H1 (cell line): ENCODE data around the gene CDH22. TPM values are rescaled to one million over a fixed set of nuclear protein-coding genes. Genes with fewer than 3 reads are reported as not detected.

Source experiments
- CTCF ChIA-PET: fragments of 300-600 bp; sonication (Branson Sonifier 250); formaldehyde crosslinking; loops from one replicate; lab custom pipeline; 2021; ENCODE audit not compliant: partially characterized antibody; lab: Charles Lee
- POLR2A ChIA-PET: fragments of 300-600 bp; sonication (Branson Sonifier 250); formaldehyde crosslinking; loops from one replicate; lab custom pipeline; 2021; ENCODE audit warnings: inconsistent platforms; ENCODE audit not compliant: partially characterized antibody; lab: Charles Lee
- DNase-seq, 2 experiments: peaks; one replicate each; pipeline versions ENCODE4 v3.0.0 to v3.0.0-alpha.2; 2010 to 2022; ENCODE audit warnings: low spot score in 2 of 2, low read depth in 1 of 2, mixed read lengths in 1 of 2
- FAIRE-seq: peaks from 2 replicates; lab custom pipeline; 2011; peaks lifted over from hg19 to GRCh38; lab: Jason Lieb, UNC
- H2AFZ ChIP-seq: 2 replicates; pipeline ENCODE4 v1.8.1; 2012; ENCODE audit warnings: low read length, inconsistent platforms
- H2AK5ac ChIP-seq: 2 replicates; pipeline ENCODE4 v1.6.1; 2013; ENCODE audit warnings: low read depth, low read length
- H2BK120ac ChIP-seq: replicated peaks from 2 replicates; pipeline ENCODE3; 2013; ENCODE audit warnings: low read depth, low read length, inconsistent platforms
- H2BK12ac ChIP-seq: 2 replicates; pipeline ENCODE4 v1.6.1; 2013; ENCODE audit warnings: low read depth, low read length
- H2BK15ac ChIP-seq: 2 replicates; pipeline ENCODE4 v1.6.1; 2013; ENCODE audit warnings: low read length
- H2BK20ac ChIP-seq: 2 replicates; pipeline ENCODE4 v1.6.1; 2013; ENCODE audit warnings: low read length
- H2BK5ac ChIP-seq: 2 replicates; pipeline ENCODE4 v1.6.1; 2013; ENCODE audit warnings: low read depth, low read length
- H3K14ac ChIP-seq: 2 replicates; pipeline ENCODE4 v1.6.1; 2013; ENCODE audit warnings: inconsistent platforms; ENCODE audit not compliant: insufficient read length
- H3K18ac ChIP-seq: 2 replicates; pipeline ENCODE4 v1.6.1; 2013; ENCODE audit warnings: low read length; ENCODE audit errors: extremely low read depth
- H3K23ac ChIP-seq: 2 replicates; pipeline ENCODE4 v1.6.1; 2013; ENCODE audit warnings: inconsistent platforms; ENCODE audit not compliant: insufficient read length
- H3K23me2 ChIP-seq: 2 replicates; pipeline ENCODE4 v1.6.1; 2013; ENCODE audit warnings: low read depth, low read length
- H3K27ac ChIP-seq: 2 replicates; pipeline ENCODE4 v1.6.1; 2011; ENCODE audit warnings: low read depth, low read length, inconsistent platforms
- H3K27me3 ChIP-seq, 4 experiments: replicated peaks in 1 of 4; 1 replicate in 1 of 4; 2 replicates in 3 of 4; pipeline versions ENCODE4 v1.6.1 to v1.8.1; 2011 to 2013; ENCODE audit warnings: low read length in 3 of 4, mild to moderate bottlenecking in 3 of 4, inconsistent platforms in 2 of 4, mixed read lengths in 2 of 4, moderate library complexity in 1 of 4; ENCODE audit not compliant: control insufficient read depth in 3 of 4, insufficient read depth in 3 of 4; ENCODE audit errors: extremely low read depth in 1 of 4
- H3K36me3 ChIP-seq, 4 experiments: 2 replicates each; pipeline versions ENCODE4 v1.6.1 to v1.8.1; 2011 to 2013; ENCODE audit warnings: mild to moderate bottlenecking in 4 of 4, low read length in 3 of 4, moderate library complexity in 2 of 4, control low read depth in 1 of 4, inconsistent platforms in 1 of 4; ENCODE audit not compliant: insufficient read depth in 4 of 4, control insufficient read depth in 2 of 4
- H3K4ac ChIP-seq: replicated peaks from 2 replicates; pipeline ENCODE3; 2013; ENCODE audit warnings: low read length, low read depth, mixed read lengths, inconsistent platforms; ENCODE audit not compliant: insufficient read length
- H3K4me1 ChIP-seq, 4 experiments: replicated peaks in 1 of 4; 1 replicate in 1 of 4; 2 replicates in 3 of 4; pipeline versions ENCODE4 v1.6.1 to v1.8.1; 2011 to 2013; ENCODE audit warnings: low read length in 3 of 4, inconsistent platforms in 2 of 4, mixed read lengths in 1 of 4; ENCODE audit not compliant: insufficient read depth in 4 of 4, control insufficient read depth in 3 of 4
- H3K4me2 ChIP-seq, 2 experiments: 2 replicates each; pipeline versions ENCODE4 v1.6.1 to v1.8.1; 2011 to 2013; ENCODE audit warnings: low read depth in 2 of 2, low read length in 2 of 2, control low read depth in 1 of 2, inconsistent platforms in 1 of 2, mild to moderate bottlenecking in 1 of 2; ENCODE audit not compliant: insufficient read depth in 1 of 2
- H3K4me3 ChIP-seq, 4 experiments: fragments of 200-600, 300-600 bp in 1 of 4; sonication (generic), shearing (Covaris generic), sonication (Bioruptor Twin) in 1 of 4; 2 replicates each; pipeline versions ENCODE4 v1.5.1 to v1.8.1; 2011 to 2016; ENCODE audit warnings: low read length in 4 of 4, low read depth in 3 of 4, control low read depth in 2 of 4, inconsistent platforms in 2 of 4, mild to moderate bottlenecking in 2 of 4, mixed read lengths in 1 of 4, moderate library complexity in 1 of 4; ENCODE audit not compliant: insufficient read depth in 2 of 4; ENCODE audit errors: extremely low read depth in 1 of 4
- H3K56ac ChIP-seq: replicated peaks from 2 replicates; pipeline ENCODE3; 2013; ENCODE audit warnings: low read depth, mild to moderate bottlenecking, mixed read lengths, low read length, inconsistent platforms; ENCODE audit not compliant: insufficient read length
- H3K79me1 ChIP-seq: 2 replicates; pipeline ENCODE4 v1.6.1; 2013; ENCODE audit warnings: low read depth, low read length, control low read depth
- H3K79me2 ChIP-seq, 2 experiments: 2 replicates each; pipeline versions ENCODE4 v1.6.1 to v1.8.1; 2012 to 2013; ENCODE audit warnings: low read length in 2 of 2, mild to moderate bottlenecking in 2 of 2, inconsistent platforms in 1 of 2; ENCODE audit not compliant: insufficient read depth in 2 of 2, control insufficient read depth in 1 of 2
- H3K9ac ChIP-seq, 4 experiments: replicated peaks in 1 of 4; 1 replicate in 1 of 4; 2 replicates in 3 of 4; pipeline versions ENCODE4 v1.6.1 to v1.8.1; 2011 to 2013; ENCODE audit warnings: low read depth in 3 of 4, low read length in 3 of 4, control low read depth in 2 of 4, mild to moderate bottlenecking in 2 of 4, moderate library complexity in 2 of 4, inconsistent platforms in 1 of 4; ENCODE audit errors: extremely low read depth in 1 of 4
- H3K9me3 ChIP-seq, 2 experiments: 2 replicates each; pipeline versions ENCODE4 v1.6.1 to v1.8.1; 2012 to 2013; ENCODE audit warnings: mild to moderate bottlenecking in 2 of 2, moderate library complexity in 2 of 2, control low read depth in 1 of 2, inconsistent platforms in 1 of 2, low read depth in 1 of 2, low read length in 1 of 2, mixed read lengths in 1 of 2; ENCODE audit not compliant: insufficient read depth in 2 of 2
- H4K20me1 ChIP-seq, 2 experiments: replicated peaks in 1 of 2; 2 replicates each; pipeline versions ENCODE3 to v1.8.1; 2011 to 2013; ENCODE audit warnings: inconsistent platforms in 2 of 2, low read length in 2 of 2, mild to moderate bottlenecking in 1 of 2; ENCODE audit not compliant: insufficient read depth in 2 of 2, control insufficient read depth in 1 of 2
- H4K5ac ChIP-seq: 2 replicates; pipeline ENCODE4 v1.6.1; 2013; ENCODE audit warnings: low read length, low read depth, mixed read lengths, inconsistent platforms; ENCODE audit not compliant: insufficient read length
- H4K8ac ChIP-seq: 2 replicates; pipeline ENCODE4 v1.8.0; 2013; ENCODE audit warnings: mild to moderate bottlenecking, moderate library complexity, low read length, inconsistent platforms; ENCODE audit not compliant: insufficient read depth; ENCODE audit errors: extremely low read depth
- H4K91ac ChIP-seq: replicated peaks from 2 replicates; pipeline ENCODE3; 2013; ENCODE audit warnings: low read length, mixed read lengths, inconsistent platforms; ENCODE audit not compliant: insufficient read length
- GTF2F1 ChIP-seq: IDR thresholded peaks from 2 replicates; pipeline ENCODE4 v1.6.1; 2012; ENCODE audit warnings: low read depth, low read length, improper control_type of control experiment, borderline replicate concordance
- HDAC6 ChIP-seq: IDR thresholded peaks from one replicate; pipeline ENCODE4 v1.7.1; 2012; ENCODE audit warnings: low read depth, mild to moderate bottlenecking, inconsistent platforms, low read length, moderate library complexity
- PHF8 ChIP-seq: fragments of 200-600 bp; sonication (generic); conservative IDR thresholded peaks from 2 replicates; pipeline ENCODE4 v1.7.1; 2012; ENCODE audit warnings: low read depth, mild to moderate bottlenecking, inconsistent platforms, low read length, moderate library complexity
- POLR2A ChIP-seq, 2 experiments: IDR thresholded peaks; 1 replicate in 1 of 2; 2 replicates in 1 of 2; pipeline ENCODE4 v1.6.1; 2011; ENCODE audit warnings: low read depth in 2 of 2, low read length in 2 of 2, mild to moderate bottlenecking in 2 of 2; ENCODE audit errors: control extremely low read depth in 1 of 2
- POLR2AphosphoS5 ChIP-seq: IDR thresholded peaks from 2 replicates; pipeline ENCODE4 v1.6.1; 2011; ENCODE audit warnings: low read depth, low read length
- SP1 ChIP-seq: IDR thresholded peaks from 2 replicates; pipeline ENCODE4 v1.6.1; 2011; ENCODE audit warnings: low read depth, low read length
- SUZ12 ChIP-seq: fragments of 200-600 bp; sonication (generic); IDR thresholded peaks from 2 replicates; pipeline ENCODE4 v1.6.1; 2012; ENCODE audit warnings: mild to moderate bottlenecking, inconsistent platforms, low read length, moderate library complexity, mixed read lengths
- TAF7 ChIP-seq: optimal IDR thresholded peaks from 2 replicates; pipeline ENCODE3; 2011; ENCODE audit warnings: low read depth, mild to moderate bottlenecking, inconsistent platforms, low read length, moderate library complexity, borderline replicate concordance
- ZNF274 ChIP-seq: IDR thresholded peaks from 2 replicates; pipeline ENCODE4 v1.7.0; 2012; ENCODE audit warnings: low read length, borderline replicate concordance; ENCODE audit errors: extremely low read depth
- WGBS, 2 experiments: shearing (Covaris generic) in 1 of 2; methylation state at CpG; one replicate each; pipeline versions ENCODE4 v1.1.6 to v1.1.7; 2013 to 2015; ENCODE audit warnings: low lambda C conversion rate in 2 of 2, mixed read lengths in 2 of 2, inconsistent platforms in 1 of 2, low coverage in 1 of 2, missing lambda C conversion rate in 1 of 2; ENCODE audit not compliant: insufficient replicate concordance in 2 of 2, insufficient coverage in 1 of 2, insufficient read length in 1 of 2; ENCODE audit errors: extremely low coverage in 1 of 2, missing lambda C conversion rate in 1 of 2; 5-methylcytosine and 5-hydroxymethylcytosine counted together
- polyA plus RNA-seq, 7 experiments: library from polyadenylated mRNA; depleted of rRNA in 3 of 7; stranded (reverse) in 5 of 7; unstranded in 2 of 7; fragments of >200 nt in 5 of 7; fragments of 200-250 nt in 2 of 7; gene quantifications; 1 replicate in 5 of 7; 2 replicates in 1 of 7; 4 replicates in 1 of 7; pipeline versions ENCODE4 v1.2.1 to v1.2.3, GENCODE V29; 2011 to 2013; ENCODE audit warnings: missing spikeins in 2 of 7, mixed read lengths in 2 of 7
- total RNA-seq: library from RNA; stranded (reverse); fragmentation: NEBNext Ultra II Directional; extraction: Animal tissue kit (Norgen Biotek cat#: 25700); gene quantifications from 2 replicates; pipeline ENCODE4 v1.2.1, GENCODE V29; 2021
- TF ChIP-seq, protein P1 (sequence below), 3 experiments: IDR thresholded peaks; 1 replicate in 2 of 3; 2 replicates in 1 of 3; pipeline versions ENCODE4 v1.5.1 to v1.6.1; 2011; ENCODE audit warnings: low read length in 3 of 3, mild to moderate bottlenecking in 3 of 3, inconsistent platforms in 2 of 3, low read depth in 1 of 3, moderate library complexity in 1 of 3; ENCODE audit not compliant: insufficient read depth in 1 of 3; ENCODE audit errors: control extremely low read depth in 1 of 3
- TF ChIP-seq, protein P2 (sequence below): IDR thresholded peaks from 2 replicates; pipeline ENCODE4 v1.6.1; 2011; ENCODE audit warnings: low read length, improper control_type of control experiment

CDH22 gene
- total and polyA plus RNA-seq, 2 of the 8 experiments (the other 6 are each of a cell fraction or from before 2014, with no cell fraction given), result 0.35 to 0.39 TPM

GRCh38 chr20:46240881-46241280 is 67.4 kb downstream of the CDH22 start:
- no peak overlapping the region for H3K4me2 ChIP-seq
- no peaks in the 10 kb centered on the region for H4K20me1 ChIP-seq
- peak overlapping the region; percentile 12; the same call in 1 of the 2 replicates for H2BK12ac ChIP-seq
- no peak overlapping the region for H4K8ac ChIP-seq
- H3K27me3 ChIP-seq, result no peaks in the 10 kb centered on the region
- H3K4me1 ChIP-seq, result peaks cover 0 to 15% (median 4%) of the 10 kb centered on the region in 4 experiments; a peak in 5 of 7 replicates
- H3K9me3 ChIP-seq, result no peaks in the 10 kb centered on the region
- H3K36me3 ChIP-seq, result no peaks in the 10 kb centered on the region
- no peak overlapping the region for H2BK15ac ChIP-seq
- no peak overlapping the region for H2AFZ ChIP-seq
- no peaks in the 10 kb centered on the region for H3K23me2 ChIP-seq
- no peak overlapping the region for H3K9ac ChIP-seq
- no peak overlapping the region for H3K23ac ChIP-seq
- no peaks in the 10 kb centered on the region for H3K79me1 ChIP-seq
- 0 out of 2 replicates have a peak overlapping the region, but pooled peaks have one; percentile 4 for H3K18ac ChIP-seq
- no peak overlapping the region for H3K56ac ChIP-seq
- no peak for DNase-seq
- no peak overlapping the region for H2BK20ac ChIP-seq
- H2BK5ac ChIP-seq, result peak overlapping the region; percentile 20
- H2BK120ac ChIP-seq, result no peak overlapping the region
- no peak overlapping the region for H3K14ac ChIP-seq
- no peak overlapping the region for H2AK5ac ChIP-seq
- H4K91ac ChIP-seq, result no peak overlapping the region
- 94% methylated on average over 22 of the region's 22 CpGs; no CpG with 5 or more reads in 1 of the 2 experiments for WGBS, 2 experiments
- FAIRE-seq, result no peak
- no peak overlapping the region for H3K4me3 ChIP-seq
- no peaks in the 10 kb centered on the region for H3K79me2 ChIP-seq
- H3K27ac ChIP-seq, result no peak overlapping the region
- H3K4ac ChIP-seq, result no peak overlapping the region
- no peak overlapping the region for H4K5ac ChIP-seq
- CTCF ChIA-PET, result interaction anchor here (1.1 to 2.2 kb wide), 3 partner anchors 8 to 108 kb away, joined by 4 to 8 read pairs (median 4); no protein-coding TSS in a partner anchor
- POLR2A ChIA-PET, result interaction anchor here (1.7 kb wide), 1 partner anchor 9 kb away, joined by 6 read pairs; no protein-coding TSS in a partner anchor
- TF ChIP-seq GTF2F1, result no peak
- no peak for TF ChIP-seq SUZ12
- TF ChIP-seq ZNF274, result no peak
- TF ChIP-seq HDAC6, result no peak
- TF ChIP-seq, protein P1, sequence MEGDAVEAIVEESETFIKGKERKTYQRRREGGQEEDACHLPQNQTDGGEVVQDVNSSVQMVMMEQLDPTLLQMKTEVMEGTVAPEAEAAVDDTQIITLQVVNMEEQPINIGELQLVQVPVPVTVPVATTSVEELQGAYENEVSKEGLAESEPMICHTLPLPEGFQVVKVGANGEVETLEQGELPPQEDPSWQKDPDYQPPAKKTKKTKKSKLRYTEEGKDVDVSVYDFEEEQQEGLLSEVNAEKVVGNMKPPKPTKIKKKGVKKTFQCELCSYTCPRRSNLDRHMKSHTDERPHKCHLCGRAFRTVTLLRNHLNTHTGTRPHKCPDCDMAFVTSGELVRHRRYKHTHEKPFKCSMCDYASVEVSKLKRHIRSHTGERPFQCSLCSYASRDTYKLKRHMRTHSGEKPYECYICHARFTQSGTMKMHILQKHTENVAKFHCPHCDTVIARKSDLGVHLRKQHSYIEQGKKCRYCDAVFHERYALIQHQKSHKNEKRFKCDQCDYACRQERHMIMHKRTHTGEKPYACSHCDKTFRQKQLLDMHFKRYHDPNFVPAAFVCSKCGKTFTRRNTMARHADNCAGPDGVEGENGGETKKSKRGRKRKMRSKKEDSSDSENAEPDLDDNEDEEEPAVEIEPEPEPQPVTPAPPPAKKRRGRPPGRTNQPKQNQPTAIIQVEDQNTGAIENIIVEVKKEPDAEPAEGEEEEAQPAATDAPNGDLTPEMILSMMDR (IDR thresholded peaks at IDR 0.05; ENCODE audit: control extremely low read depth in 1 of 3, insufficient read depth in 1 of 3, low read depth in 1 of 3, low read length in 3 of 3), result no peak
- no peak for TF ChIP-seq POLR2A (IDR thresholded peaks at IDR 0.05; ENCODE audit: control extremely low read depth in 1 of 2, low read depth in 2 of 2, low read length in 2 of 2)
- TF ChIP-seq, protein P2, sequence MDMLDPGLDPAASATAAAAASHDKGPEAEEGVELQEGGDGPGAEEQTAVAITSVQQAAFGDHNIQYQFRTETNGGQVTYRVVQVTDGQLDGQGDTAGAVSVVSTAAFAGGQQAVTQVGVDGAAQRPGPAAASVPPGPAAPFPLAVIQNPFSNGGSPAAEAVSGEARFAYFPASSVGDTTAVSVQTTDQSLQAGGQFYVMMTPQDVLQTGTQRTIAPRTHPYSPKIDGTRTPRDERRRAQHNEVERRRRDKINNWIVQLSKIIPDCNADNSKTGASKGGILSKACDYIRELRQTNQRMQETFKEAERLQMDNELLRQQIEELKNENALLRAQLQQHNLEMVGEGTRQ, result no peak
- no peak for TF ChIP-seq SP1
- no peak for TF ChIP-seq PHF8
- TF ChIP-seq POLR2AphosphoS5, result no peak
- no peak for TF ChIP-seq TAF7
